Activated naive CD8-positive, alpha-beta T cell treated with anti-CD3 and anti-CD28 coated beads, Interleukin-2, amount 50 U/mL, for 24 hours (primary cell): ENCODE measurements around the gene SIK2.

Source experiments
- ATAC-seq: fragments of 150-1000 bp; cut with Tn5 transposase; one replicate; pipeline ENCODE4 v1.10.0; 2021
- DNase-seq: peaks from one replicate; pipeline ENCODE4 v3.0.0; 2021
- H3K27ac Mint-ChIP-seq: one replicate; pipeline ENCODE4 v1.8.0; 2021; ENCODE audit warnings: mild to moderate bottlenecking, mixed read lengths
- H3K27me3 Mint-ChIP-seq: one replicate; pipeline ENCODE4 v1.8.0; 2021; ENCODE audit warnings: mixed read lengths
- H3K36me3 Mint-ChIP-seq: one replicate; pipeline ENCODE4 v1.8.0; 2021; ENCODE audit warnings: low read depth, mixed read lengths
- H3K4me1 Mint-ChIP-seq: one replicate; pipeline ENCODE4 v1.8.0; 2021; ENCODE audit warnings: mixed read lengths
- H3K4me3 Mint-ChIP-seq: one replicate; pipeline ENCODE4 v1.8.0; 2021; ENCODE audit warnings: mild to moderate bottlenecking, moderate library complexity, mixed read lengths
- H3K9me3 Mint-ChIP-seq: one replicate; pipeline ENCODE4 v1.8.0; 2021; ENCODE audit warnings: mixed read lengths

Gene SIK2

GRCh38 chr11:111571829-111572501 is 30.3 kb upstream of the SIK2 start:
- no peak for ATAC-seq

DNA sequence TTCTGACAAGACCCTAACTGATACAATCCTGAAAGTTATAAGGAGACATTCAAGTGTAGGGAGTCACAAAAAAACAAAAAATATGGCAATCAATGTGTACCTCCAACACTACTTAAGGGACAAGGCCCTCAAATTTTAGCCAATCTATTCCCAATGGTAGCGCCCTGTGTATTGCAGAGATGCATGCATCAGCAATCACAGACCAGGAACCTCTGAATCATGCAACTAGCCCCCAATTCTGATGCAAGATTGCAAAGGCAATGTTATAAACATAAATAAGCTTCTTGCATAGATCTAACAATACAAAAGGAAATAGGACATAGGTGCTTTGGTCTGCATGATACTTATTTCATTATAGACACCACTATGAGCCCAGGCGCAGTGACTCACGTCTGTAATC is 29.7 kb upstream of the SIK2 start:
- Mint-ChIP-seq H3K36me3 (no peaks in the 10 kb centered on the region), H3K4me1 (peaks cover 4% of the 10 kb centered on the region), H3K9me3 (no peaks in the 10 kb centered on the region), H3K4me3 (no peak overlapping the region), H3K27me3 (peaks cover 3% of the 10 kb centered on the region), H3K27ac (no peak overlapping the region)
- ATAC-seq = no peak
- DNase-seq = no peak

More at GRCh38 chr11:111571829-111572501, 30.3 kb upstream of the SIK2 start:
- Mint-ChIP-seq H3K27me3 (peaks cover 3% of the 10 kb centered on the region), H3K4me1 (peaks cover 4% of the 10 kb centered on the region), H3K9me3 (no peaks in the 10 kb centered on the region), H3K36me3 (no peaks in the 10 kb centered on the region), H3K27ac (no peak overlapping the region), H3K4me3 (no peak overlapping the region)
- DNase-seq = no peak

DNA sequence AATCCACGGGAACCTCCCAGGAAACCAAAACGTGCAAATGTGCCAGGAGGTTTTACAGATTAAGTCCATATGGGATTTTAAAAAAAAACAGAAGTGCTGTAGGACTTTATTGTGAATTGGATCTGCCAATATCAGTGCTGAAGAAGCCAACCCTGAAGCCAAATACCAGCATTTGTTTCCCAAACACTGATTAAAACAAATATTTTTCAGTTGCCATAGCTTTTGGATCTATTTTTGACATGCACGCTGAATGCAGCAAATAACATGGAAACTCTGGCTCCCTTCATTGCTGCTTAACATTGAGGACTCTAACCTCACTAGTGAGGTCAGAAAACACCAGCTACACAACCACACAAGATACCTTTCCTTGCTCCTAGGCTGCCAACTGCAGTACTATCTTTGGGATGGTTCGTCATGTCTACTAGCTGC is 28.4 kb upstream of the SIK2 start:
- no peaks in the 10 kb centered on the region for H3K9me3 Mint-ChIP-seq
- no peaks in the 10 kb centered on the region for H3K36me3 Mint-ChIP-seq
- H3K4me3 Mint-ChIP-seq = no peak overlapping the region
- ATAC-seq (no peak), DNase-seq (no peak)
- peaks cover 3% of the 10 kb centered on the region for H3K27me3 Mint-ChIP-seq
- no peak overlapping the region for H3K27ac Mint-ChIP-seq
- peaks cover 4% of the 10 kb centered on the region for H3K4me1 Mint-ChIP-seq

- H3K9me3 Mint-ChIP-seq = no peaks in the 10 kb centered on the region
- no peak overlapping the region for H3K27ac Mint-ChIP-seq
- DNase-seq (no peak), ATAC-seq (no peak)
- H3K27me3 Mint-ChIP-seq = peaks cover 3% of the 10 kb centered on the region
- H3K4me3 Mint-ChIP-seq = no peak overlapping the region
- no peaks in the 10 kb centered on the region for H3K36me3 Mint-ChIP-seq
- H3K4me1 Mint-ChIP-seq = peaks cover 4% of the 10 kb centered on the region
Measured at GRCh38 chr11:111574373-111575225, 27.6 kb upstream of the SIK2 start.

GRCh38 chr11:111575740-111576139 is 26.5 kb upstream of the SIK2 start:
- no peak for DNase-seq
- H3K9me3 Mint-ChIP-seq = no peaks in the 10 kb centered on the region
- H3K4me1 Mint-ChIP-seq = peaks cover 4% of the 10 kb centered on the region
- no peak overlapping the region for H3K27ac Mint-ChIP-seq
- H3K4me3 Mint-ChIP-seq = no peak overlapping the region
- ATAC-seq = no peak
- H3K27me3 Mint-ChIP-seq = peaks cover 3% of the 10 kb centered on the region
- no peaks in the 10 kb centered on the region for H3K36me3 Mint-ChIP-seq

GRCh38 chr11:111577821-111578220 is 24.4 kb upstream of the SIK2 start:
- H3K36me3 Mint-ChIP-seq = no peaks in the 10 kb centered on the region
- H3K4me1 Mint-ChIP-seq = peaks cover 4% of the 10 kb centered on the region
- DNase-seq = no peak
- no peak for ATAC-seq
- no peaks in the 10 kb centered on the region for H3K9me3 Mint-ChIP-seq
- H3K4me3 Mint-ChIP-seq = no peak overlapping the region
- no peak overlapping the region for H3K27ac Mint-ChIP-seq
- no peaks in the 10 kb centered on the region for H3K27me3 Mint-ChIP-seq

DNA sequence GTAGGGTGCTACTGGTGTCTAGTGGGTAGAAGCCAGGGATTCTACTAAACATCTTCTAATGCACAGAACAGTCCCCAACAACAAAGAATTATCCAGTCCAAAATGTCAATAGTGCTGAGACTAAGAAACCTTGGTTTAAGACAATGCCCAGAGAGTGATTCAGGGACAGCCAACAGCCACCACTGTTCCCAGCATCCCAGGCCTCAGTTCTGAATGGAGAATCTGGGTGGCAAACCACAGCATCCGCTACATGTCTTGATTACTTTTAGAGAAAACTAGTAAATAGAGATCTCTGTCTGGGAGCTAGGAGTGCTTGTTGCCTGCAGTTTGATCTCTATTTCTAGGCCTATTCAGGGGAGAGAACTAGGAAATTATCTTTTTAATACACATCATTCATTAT is 20.9 kb upstream of the SIK2 start:
- no peak overlapping the region for H3K4me3 Mint-ChIP-seq
- no peaks in the 10 kb centered on the region for H3K27me3 Mint-ChIP-seq
- H3K27ac Mint-ChIP-seq = no peak overlapping the region
- H3K36me3 Mint-ChIP-seq = no peaks in the 10 kb centered on the region
- peaks cover under 1% of the 10 kb centered on the region for H3K4me1 Mint-ChIP-seq
- no peaks in the 10 kb centered on the region for H3K9me3 Mint-ChIP-seq
- ATAC-seq (no peak), DNase-seq (no peak)

DNA sequence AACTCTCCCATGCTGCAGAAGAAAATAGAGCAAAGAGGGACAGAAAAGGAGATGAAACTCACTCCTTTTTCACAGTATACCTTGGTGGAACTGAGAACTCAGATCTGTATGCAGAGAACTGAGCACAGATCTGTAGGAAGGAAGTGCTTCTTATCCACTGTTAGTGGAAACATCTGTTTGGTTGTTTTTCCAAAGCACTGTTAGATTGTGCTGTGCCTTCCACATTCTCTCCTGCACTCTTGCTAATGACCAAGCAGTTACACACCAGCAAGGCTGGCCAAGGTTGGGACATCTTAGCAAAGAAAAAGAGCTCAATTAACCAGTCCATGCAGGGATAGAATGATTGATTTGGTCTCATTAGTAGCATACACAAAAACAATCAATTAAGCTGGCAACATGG is 20.1 kb upstream of the SIK2 start:
- H3K4me1 Mint-ChIP-seq = peaks cover 2% of the 10 kb centered on the region
- ATAC-seq (no peak), DNase-seq (no peak)
- no peak overlapping the region for H3K4me3 Mint-ChIP-seq
- H3K27me3 Mint-ChIP-seq = no peaks in the 10 kb centered on the region
- no peaks in the 10 kb centered on the region for H3K36me3 Mint-ChIP-seq
- no peaks in the 10 kb centered on the region for H3K9me3 Mint-ChIP-seq
- no peak overlapping the region for H3K27ac Mint-ChIP-seq

GRCh38 chr11:111582881-111583280 is 19.4 kb upstream of the SIK2 start:
- H3K4me3 Mint-ChIP-seq = no peak overlapping the region

DNA sequence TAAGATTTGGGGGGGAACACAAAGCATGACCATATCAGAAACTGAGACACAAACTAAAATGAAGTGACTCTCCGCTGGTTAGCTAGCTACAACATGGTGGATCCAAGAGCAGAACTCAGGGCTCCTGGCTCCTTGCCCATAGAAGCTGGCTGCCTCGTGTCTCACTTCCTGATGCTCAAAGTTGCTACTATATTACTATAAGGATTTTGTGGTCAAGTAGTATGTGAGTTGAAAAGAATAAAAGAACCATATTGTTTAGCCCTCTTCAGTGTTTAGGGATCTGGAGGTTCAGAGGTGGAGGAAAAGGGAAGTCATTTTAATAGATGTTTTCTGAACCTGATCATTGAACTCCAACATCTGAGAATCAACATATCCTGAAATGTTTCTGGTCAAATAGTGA is 16.9 kb upstream of the SIK2 start:
- no peaks in the 10 kb centered on the region for H3K27me3 Mint-ChIP-seq
- no peak overlapping the region for H3K27ac Mint-ChIP-seq
- H3K4me3 Mint-ChIP-seq = no peak overlapping the region
- ATAC-seq = no peak
- H3K36me3 Mint-ChIP-seq = no peaks in the 10 kb centered on the region
- no peaks in the 10 kb centered on the region for H3K9me3 Mint-ChIP-seq
- H3K4me1 Mint-ChIP-seq = peaks cover 2% of the 10 kb centered on the region
- no peak for DNase-seq

More at GRCh38 chr11:111582881-111583280, 19.4 kb upstream of the SIK2 start:
- H3K36me3 Mint-ChIP-seq = no peaks in the 10 kb centered on the region
- H3K27me3 Mint-ChIP-seq = no peaks in the 10 kb centered on the region
- no peaks in the 10 kb centered on the region for H3K9me3 Mint-ChIP-seq
- DNase-seq (no peak), ATAC-seq (no peak)
- H3K4me1 Mint-ChIP-seq = peaks cover 2% of the 10 kb centered on the region
- H3K27ac Mint-ChIP-seq = no peak overlapping the region

DNA sequence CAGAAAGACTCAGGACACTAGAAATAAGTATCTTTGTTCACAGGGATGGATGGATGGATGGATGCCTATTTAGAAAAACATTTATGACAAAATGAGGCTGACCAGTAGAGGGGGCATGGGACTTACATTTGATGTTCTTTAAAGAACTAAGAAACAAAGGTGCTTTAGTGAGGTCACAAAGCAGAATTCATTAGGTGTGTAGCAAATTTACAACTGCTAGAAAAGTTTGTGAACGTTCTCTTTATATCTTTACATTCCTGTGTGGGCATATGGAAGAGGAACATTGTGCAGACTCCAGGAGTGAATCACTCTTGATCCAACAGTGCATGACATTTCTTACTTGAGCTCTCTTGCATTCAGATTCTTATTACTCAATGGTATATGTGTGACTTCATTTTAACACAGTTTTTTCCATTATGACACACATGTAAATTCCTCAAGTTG is 15.8 kb upstream of the SIK2 start:
- Mint-ChIP-seq H3K4me3 (no peak overlapping the region), H3K4me1 (peaks cover 2% of the 10 kb centered on the region), H3K27ac (no peak overlapping the region)

GRCh38 chr11:111589114-111589513 is 13.1 kb upstream of the SIK2 start:
- no peak overlapping the region for H3K27ac Mint-ChIP-seq
- H3K27me3 Mint-ChIP-seq = no peaks in the 10 kb centered on the region
- ATAC-seq = no peak

More for the DNA sequence above, 15.8 kb upstream of the SIK2 start:
- ATAC-seq (peak; percentile 44), DNase-seq (peak; percentile 17)
- H3K36me3 Mint-ChIP-seq = no peaks in the 10 kb centered on the region
- H3K27me3 Mint-ChIP-seq = no peaks in the 10 kb centered on the region
- no peaks in the 10 kb centered on the region for H3K9me3 Mint-ChIP-seq

DNA sequence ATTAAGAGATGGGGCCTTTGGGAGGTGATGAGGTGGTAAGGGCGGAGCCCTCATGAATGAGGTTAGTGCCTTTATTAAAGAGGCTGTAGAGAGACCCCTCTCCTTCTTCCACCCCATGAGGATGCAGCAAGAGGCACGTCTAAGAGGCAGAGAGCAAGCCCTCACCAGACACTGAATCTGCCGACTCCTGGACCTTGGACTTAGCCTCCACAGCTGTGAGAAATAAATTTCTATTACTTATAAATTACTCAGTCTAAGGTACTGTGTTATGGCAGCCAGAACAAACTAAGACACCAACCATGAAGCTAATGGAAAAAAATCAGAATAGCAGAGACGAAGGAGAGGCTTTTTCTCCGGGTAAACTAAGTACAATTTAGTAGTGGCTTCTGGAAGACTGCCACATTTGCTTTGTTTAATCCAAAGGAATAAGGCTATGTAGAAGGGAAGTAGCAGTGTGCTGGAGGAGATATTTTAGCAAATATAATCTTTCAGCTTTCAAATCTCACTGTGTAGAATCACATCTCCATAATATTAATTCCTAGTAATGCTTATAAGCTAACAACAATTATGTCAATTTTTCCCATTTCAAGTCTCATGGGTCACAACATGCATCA is 12.3 kb upstream of the SIK2 start:
- Mint-ChIP-seq H3K27me3 (peaks cover 4% of the 10 kb centered on the region), H3K4me1 (peaks cover 2% of the 10 kb centered on the region), H3K27ac (no peak overlapping the region), H3K36me3 (no peaks in the 10 kb centered on the region), H3K9me3 (no peaks in the 10 kb centered on the region), H3K4me3 (no peak overlapping the region)
- ATAC-seq (no peak), DNase-seq (no peak)

More at GRCh38 chr11:111589114-111589513, 13.1 kb upstream of the SIK2 start:
- no peaks in the 10 kb centered on the region for H3K9me3 Mint-ChIP-seq
- H3K4me1 Mint-ChIP-seq = peaks cover 2% of the 10 kb centered on the region
- H3K36me3 Mint-ChIP-seq = no peaks in the 10 kb centered on the region
- H3K4me3 Mint-ChIP-seq = no peak overlapping the region
- DNase-seq = no peak

DNA sequence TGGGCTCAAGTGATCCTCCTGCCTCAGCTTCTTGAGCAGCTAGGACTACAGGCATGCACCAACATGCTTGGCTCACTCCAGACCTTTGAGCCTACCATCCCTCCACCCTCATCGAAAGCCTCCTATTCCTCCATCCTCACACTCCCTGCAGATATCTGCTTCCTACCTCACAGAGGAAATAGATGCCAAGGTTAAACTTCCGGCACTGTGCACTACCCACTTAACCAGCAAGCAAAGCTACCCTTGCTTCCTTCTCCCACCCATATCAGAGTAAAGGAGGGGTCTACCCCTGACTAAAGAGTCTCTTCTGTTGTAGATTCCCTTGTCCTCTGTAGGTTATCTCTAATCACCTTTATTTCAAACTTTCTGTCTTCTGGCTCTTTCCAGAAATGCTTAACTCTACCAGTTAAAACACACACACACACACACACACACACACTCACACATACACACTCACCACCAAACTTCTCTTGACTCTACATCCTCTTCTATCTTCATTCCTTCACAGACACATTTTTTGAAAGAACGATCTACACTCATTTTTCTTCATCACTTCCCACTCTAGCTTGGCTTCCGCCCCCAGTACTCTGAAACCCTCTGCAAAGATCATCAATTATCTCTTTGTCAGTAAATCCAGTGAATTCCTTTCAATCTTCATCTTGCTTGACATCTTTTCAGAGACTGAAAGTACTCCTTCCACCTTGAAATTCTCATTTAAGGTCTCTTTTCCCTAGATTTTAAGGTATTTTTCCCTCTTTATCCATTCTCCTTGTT is 10.9 kb upstream of the SIK2 start:
- DNase-seq (no peak), ATAC-seq (no peak)
- Mint-ChIP-seq H3K36me3 (no peaks in the 10 kb centered on the region), H3K27ac (no peak overlapping the region), H3K9me3 (no peaks in the 10 kb centered on the region), H3K4me3 (no peak overlapping the region), H3K27me3 (peaks cover 9% of the 10 kb centered on the region), H3K4me1 (peaks cover under 1% of the 10 kb centered on the region)
